ENCODE data around the gene ADAP1.

The ADAP1 gene

DNA sequence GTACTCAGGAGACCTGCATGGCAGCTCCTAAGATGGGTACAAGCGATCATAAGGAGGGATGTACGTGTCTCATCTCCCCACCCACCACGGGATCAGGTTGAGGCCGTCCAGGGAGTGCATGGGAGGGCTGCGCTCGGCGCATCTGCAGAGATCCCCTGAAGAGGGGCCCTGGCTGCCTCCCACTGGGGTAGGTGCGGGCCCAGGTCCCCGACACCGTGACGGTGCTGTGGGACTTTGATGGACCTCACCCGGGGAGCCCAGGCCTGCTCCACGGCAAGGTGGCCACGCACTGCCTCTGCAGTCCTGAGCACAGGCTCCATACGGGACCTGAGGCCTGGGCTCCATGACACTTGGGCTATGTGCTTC lies 65.5 kb downstream of the ADAP1 start:
- Histone ChIP-seq H3K27me3 (replicated peaks in 2 of 5; ENCODE audit: control insufficient read depth in 4 of 5, insufficient read depth in 5 of 5, low read length in 4 of 5) (no peaks in the 10 kb centered on the region), H3K4me1 (ENCODE audit: control extremely low read depth in 1 of 4, control insufficient read depth in 4 of 4, insufficient read depth in 4 of 4, low read length in 3 of 4) (no peaks in the 10 kb centered on the region), H3K9me3 (ENCODE audit: control extremely low read depth in 1 of 5, control insufficient read depth in 4 of 5, insufficient read depth in 2 of 5, low read depth in 1 of 5, low read length in 4 of 5) (no peaks in the 10 kb centered on the region), H3K4me3 (ENCODE audit: control insufficient read depth in 1 of 7, extremely low read depth in 1 of 7, insufficient read depth in 4 of 7, low read depth in 2 of 7, low read length in 6 of 7) (no peak overlapping the region), H3K36me3 (ENCODE audit: control insufficient read depth in 4 of 4, insufficient read depth in 4 of 4, low read length in 3 of 4) (peaks cover 0 to 75% (median 56%) of the 10 kb centered on the region in 4 experiments), H3K27ac (ENCODE audit: insufficient read depth in 1 of 2, low read depth in 1 of 2, low read length in 2 of 2, poor library complexity in 1 of 2, severe bottlenecking in 2 of 2) (no peak overlapping the region)
- DNase-seq, result no peak
- CTCF ChIA-PET, result no interaction called here
- POLR2A ChIA-PET, result no interaction called here
- WGBS (ENCODE audit: insufficient coverage), result 96% methylated on average over 15 of the region's 15 CpGs

- 92% methylated on average over 40 of the region's 43 CpGs for WGBS (ENCODE audit: insufficient coverage)
- Histone ChIP-seq H3K4me1 (ENCODE audit: control extremely low read depth in 1 of 4, control insufficient read depth in 4 of 4, insufficient read depth in 4 of 4, low read length in 3 of 4) (no peaks in the 10 kb centered on the region), H3K27me3 (replicated peaks in 2 of 5; ENCODE audit: control insufficient read depth in 4 of 5, insufficient read depth in 5 of 5, low read length in 4 of 5) (no peaks in the 10 kb centered on the region), H3K4me3 (ENCODE audit: control insufficient read depth in 1 of 7, extremely low read depth in 1 of 7, insufficient read depth in 4 of 7, low read depth in 2 of 7, low read length in 6 of 7) (no peak overlapping the region), H3K27ac (ENCODE audit: insufficient read depth in 1 of 2, low read depth in 1 of 2, low read length in 2 of 2, poor library complexity in 1 of 2, severe bottlenecking in 2 of 2) (no peak overlapping the region), H3K36me3 (ENCODE audit: control insufficient read depth in 4 of 4, insufficient read depth in 4 of 4, low read length in 3 of 4) (peaks cover 0 to 75% (median 51%) of the 10 kb centered on the region in 4 experiments), H3K9me3 (ENCODE audit: control extremely low read depth in 1 of 5, control insufficient read depth in 4 of 5, insufficient read depth in 2 of 5, low read depth in 1 of 5, low read length in 4 of 5) (no peaks in the 10 kb centered on the region)
- POLR2A ChIA-PET, result no interaction called here
- CTCF ChIA-PET, result interaction anchor here (0.6 kb wide), 1 partner anchor 175 kb away, joined by 3 read pairs; no protein-coding TSS in a partner anchor
- no peak for DNase-seq
These were observed 66.1 kb downstream of the ADAP1 start for GRCh38 chr7:888081-889024.

DNA sequence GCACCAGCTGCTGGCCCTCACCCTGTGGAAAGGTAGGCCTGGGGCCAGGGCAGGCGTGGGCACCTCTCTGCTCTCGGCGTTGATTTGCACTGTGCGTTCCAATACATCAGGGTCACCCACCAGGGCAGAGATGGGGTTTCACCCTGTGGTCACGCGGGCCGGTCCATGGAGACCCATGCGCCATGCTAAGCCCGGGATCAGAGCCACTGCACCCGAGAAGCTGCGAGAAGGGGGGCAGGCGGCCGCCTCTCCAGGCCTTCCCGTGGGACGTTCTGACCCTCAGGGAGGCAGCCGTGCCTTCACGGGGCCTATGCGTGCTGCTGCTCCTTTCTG lies 67.0 kb downstream of the ADAP1 start:
- Histone ChIP-seq H3K4me1 (ENCODE audit: control extremely low read depth in 1 of 4, control insufficient read depth in 4 of 4, insufficient read depth in 4 of 4, low read length in 3 of 4) (no peaks in the 10 kb centered on the region), H3K36me3 (ENCODE audit: control insufficient read depth in 4 of 4, insufficient read depth in 4 of 4, low read length in 3 of 4) (peaks cover 0 to 71% (median 46%) of the 10 kb centered on the region in 4 experiments), H3K9me3 (ENCODE audit: control extremely low read depth in 1 of 5, control insufficient read depth in 4 of 5, insufficient read depth in 2 of 5, low read depth in 1 of 5, low read length in 4 of 5) (no peaks in the 10 kb centered on the region), H3K27ac (ENCODE audit: insufficient read depth in 1 of 2, low read depth in 1 of 2, low read length in 2 of 2, poor library complexity in 1 of 2, severe bottlenecking in 2 of 2) (no peak overlapping the region), H3K27me3 (replicated peaks in 2 of 5; ENCODE audit: control insufficient read depth in 4 of 5, insufficient read depth in 5 of 5, low read length in 4 of 5) (no peaks in the 10 kb centered on the region), H3K4me3 (ENCODE audit: control insufficient read depth in 1 of 7, extremely low read depth in 1 of 7, insufficient read depth in 4 of 7, low read depth in 2 of 7, low read length in 6 of 7) (no peak overlapping the region)
- no peak for DNase-seq
- 97% methylated on average over 18 of the region's 18 CpGs for WGBS (ENCODE audit: insufficient coverage)
- ChIA-PET POLR2A (no interaction called here), CTCF (no interaction called here)

DNA sequence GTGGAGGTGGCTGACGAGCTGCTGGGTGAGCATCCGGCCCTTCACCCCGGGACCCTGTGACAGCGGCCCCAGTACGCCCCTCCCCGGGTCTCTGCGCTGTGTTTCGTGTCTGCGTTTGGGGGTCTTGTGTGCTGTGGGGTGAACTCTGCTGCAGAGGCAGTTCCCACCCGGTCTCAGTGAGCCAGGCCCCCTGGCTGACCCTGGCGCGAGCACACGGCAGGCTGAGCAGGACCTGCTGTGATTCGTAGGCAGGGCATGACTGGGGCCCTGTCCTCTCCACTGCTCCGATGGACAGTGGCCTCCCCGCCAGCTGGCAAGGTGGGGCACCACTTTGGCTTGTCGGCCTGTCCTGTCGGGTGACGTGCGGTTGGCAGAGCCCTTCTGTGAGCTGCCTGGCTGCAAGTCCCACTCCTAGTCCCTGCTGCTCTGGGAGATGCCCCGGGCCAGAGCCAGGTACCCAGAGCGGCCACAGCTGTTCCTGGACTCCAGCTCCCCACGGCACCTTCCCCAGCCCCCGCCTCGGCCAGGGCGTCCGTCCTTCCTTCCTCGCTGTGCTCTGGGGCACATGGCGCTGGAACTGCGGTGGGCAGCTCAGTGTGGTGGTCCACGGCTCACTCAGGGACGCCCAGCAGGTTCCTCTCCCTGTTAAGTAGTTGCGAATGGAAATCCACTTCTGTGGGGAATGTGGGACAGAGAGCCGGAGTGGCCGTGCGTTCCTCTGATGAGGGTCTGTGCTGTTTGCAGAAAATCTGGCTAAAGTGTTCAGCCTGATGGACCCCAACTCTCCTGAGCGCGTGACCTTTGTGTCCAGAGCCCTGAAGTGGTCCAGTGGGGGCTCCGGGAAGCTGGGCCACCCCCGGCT lies 67.6 kb downstream of the ADAP1 start:
- no peak for DNase-seq
- 97% methylated on average over 34 of the region's 40 CpGs for WGBS (ENCODE audit: insufficient coverage)
- ChIA-PET CTCF (no interaction called here), POLR2A (no interaction called here)
- Histone ChIP-seq H3K9me3 (ENCODE audit: control extremely low read depth in 1 of 5, control insufficient read depth in 4 of 5, insufficient read depth in 2 of 5, low read depth in 1 of 5, low read length in 4 of 5) (no peaks in the 10 kb centered on the region), H3K4me1 (ENCODE audit: control extremely low read depth in 1 of 4, control insufficient read depth in 4 of 4, insufficient read depth in 4 of 4, low read length in 3 of 4) (no peaks in the 10 kb centered on the region), H3K4me3 (ENCODE audit: control insufficient read depth in 1 of 7, extremely low read depth in 1 of 7, insufficient read depth in 4 of 7, low read depth in 2 of 7, low read length in 6 of 7) (no peak overlapping the region), H3K27me3 (replicated peaks in 2 of 5; ENCODE audit: control insufficient read depth in 4 of 5, insufficient read depth in 5 of 5, low read length in 4 of 5) (no peaks in the 10 kb centered on the region), H3K36me3 (ENCODE audit: control insufficient read depth in 4 of 4, insufficient read depth in 4 of 4, low read length in 3 of 4) (peaks cover 0 to 69% (median 43%) of the 10 kb centered on the region in 4 experiments), H3K27ac (ENCODE audit: insufficient read depth in 1 of 2, low read depth in 1 of 2, low read length in 2 of 2, poor library complexity in 1 of 2, severe bottlenecking in 2 of 2) (no peak overlapping the region)

DNA sequence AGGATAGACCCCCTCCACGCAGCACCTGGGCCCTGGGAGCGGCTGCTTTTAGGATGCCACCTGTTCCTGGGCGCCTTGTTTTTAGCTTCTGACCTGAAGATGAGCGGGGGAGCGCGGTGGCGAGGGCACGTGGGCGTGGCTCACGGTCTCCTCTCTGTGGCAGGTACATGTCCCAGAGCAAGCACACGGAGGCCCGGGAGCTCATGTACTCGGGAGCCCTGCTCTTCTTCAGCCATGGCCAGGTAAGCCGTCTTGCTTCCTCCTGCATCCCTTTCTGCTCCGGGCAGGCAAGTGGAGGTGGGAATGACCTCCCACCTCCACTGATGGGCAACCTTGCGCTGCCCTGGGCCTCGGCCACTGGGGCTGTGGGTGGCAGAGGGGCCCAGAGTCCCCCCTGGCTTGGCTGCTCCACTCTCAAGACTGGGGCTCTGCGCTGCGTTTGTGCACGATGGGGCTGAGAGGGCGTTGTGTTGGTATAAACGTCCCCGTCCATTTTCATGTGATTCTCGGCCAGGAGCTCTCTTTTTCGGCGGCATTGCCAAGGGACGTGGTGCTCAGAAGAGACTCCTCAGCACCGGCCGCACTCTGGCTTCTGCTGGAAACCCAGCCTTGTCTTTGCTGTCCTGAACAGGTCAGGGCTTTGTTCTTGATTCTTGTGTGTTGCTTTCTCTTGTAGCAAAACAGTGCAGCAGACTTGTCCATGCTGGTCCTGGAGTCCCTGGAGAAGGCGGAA lies 68.4 kb downstream of the ADAP1 start:
- Histone ChIP-seq H3K27ac (ENCODE audit: insufficient read depth in 1 of 2, low read depth in 1 of 2, low read length in 2 of 2, poor library complexity in 1 of 2, severe bottlenecking in 2 of 2) (no peak overlapping the region), H3K4me3 (ENCODE audit: control insufficient read depth in 1 of 7, extremely low read depth in 1 of 7, insufficient read depth in 4 of 7, low read depth in 2 of 7, low read length in 6 of 7) (no peak overlapping the region), H3K9me3 (ENCODE audit: control extremely low read depth in 1 of 5, control insufficient read depth in 4 of 5, insufficient read depth in 2 of 5, low read depth in 1 of 5, low read length in 4 of 5) (no peaks in the 10 kb centered on the region), H3K36me3 (ENCODE audit: control insufficient read depth in 4 of 4, insufficient read depth in 4 of 4, low read length in 3 of 4) (peaks cover 0 to 61% (median 38%) of the 10 kb centered on the region in 4 experiments), H3K4me1 (ENCODE audit: control extremely low read depth in 1 of 4, control insufficient read depth in 4 of 4, insufficient read depth in 4 of 4, low read length in 3 of 4) (no peaks in the 10 kb centered on the region), H3K27me3 (replicated peaks in 2 of 5; ENCODE audit: control insufficient read depth in 4 of 5, insufficient read depth in 5 of 5, low read length in 4 of 5) (no peaks in the 10 kb centered on the region)
- POLR2A ChIA-PET, result no interaction called here
- no peak for DNase-seq
- CTCF ChIA-PET, result interaction anchor here (1.0 kb wide), 1 partner anchor 23 kb away, joined by 3 read pairs; no protein-coding TSS in a partner anchor
- WGBS (ENCODE audit: insufficient coverage), result 88% methylated on average over 28 of the region's 30 CpGs

GRCh38 chr7:885261-885892 lies 69.1 kb downstream of the ADAP1 start:
- Histone ChIP-seq H3K36me3 (ENCODE audit: control insufficient read depth in 4 of 4, insufficient read depth in 4 of 4, low read length in 3 of 4) (peaks cover 0 to 55% (median 32%) of the 10 kb centered on the region in 4 experiments), H3K4me3 (ENCODE audit: control insufficient read depth in 1 of 7, extremely low read depth in 1 of 7, insufficient read depth in 4 of 7, low read depth in 2 of 7, low read length in 6 of 7) (no peak overlapping the region), H3K27ac (ENCODE audit: insufficient read depth in 1 of 2, low read depth in 1 of 2, low read length in 2 of 2, poor library complexity in 1 of 2, severe bottlenecking in 2 of 2) (no peak overlapping the region), H3K27me3 (replicated peaks in 2 of 5; ENCODE audit: control insufficient read depth in 4 of 5, insufficient read depth in 5 of 5, low read length in 4 of 5) (no peaks in the 10 kb centered on the region), H3K4me1 (ENCODE audit: control extremely low read depth in 1 of 4, control insufficient read depth in 4 of 4, insufficient read depth in 4 of 4, low read length in 3 of 4) (no peaks in the 10 kb centered on the region), H3K9me3 (ENCODE audit: control extremely low read depth in 1 of 5, control insufficient read depth in 4 of 5, insufficient read depth in 2 of 5, low read depth in 1 of 5, low read length in 4 of 5) (no peaks in the 10 kb centered on the region)
- WGBS (ENCODE audit: insufficient coverage), result 93% methylated on average over 24 of the region's 25 CpGs
- CTCF ChIA-PET, result interaction anchor here (1.0 kb wide), 1 partner anchor 24 kb away, joined by 3 read pairs; no protein-coding TSS in a partner anchor
- POLR2A ChIA-PET, result no interaction called here
- DNase-seq, result no peak

All from common myeloid progenitor, CD34-positive (primary cell).